Lower leg skin (tissue), 4 donors: Measurements from ENCODE around the gene MFAP3L. TPM values are rescaled to one million over a fixed set of nuclear protein-coding genes. Genes with fewer than 3 reads are reported as not detected.

ENCODE experiments used
- DNase-seq, 2 donors: peaks; one replicate each; pipeline ENCODE4 v3.0.0-alpha.2; 2019; ENCODE audit warnings: low spot score in 2 of 2
- H3K4me3 ChIP-seq: fragments of 200-600 bp; sonication (generic); 2 replicates; pipeline ENCODE4 v1.5.1; 2017; ENCODE audit warnings: mild to moderate bottlenecking, low read depth; ENCODE audit not compliant: poor library complexity, severe bottlenecking
- CTCF ChIP-seq, 3 donors: fragments of 450-650 bp; IDR thresholded peaks; one replicate each; pipeline ENCODE4 v1.5.1; 2016; ENCODE audit warnings: antibody characterized with exemption in 3 of 3, mild to moderate bottlenecking in 3 of 3, moderate library complexity in 2 of 3
- POLR2A ChIP-seq, 2 donors: fragments of 450-650 bp; IDR thresholded peaks; one replicate each; pipeline ENCODE4 v1.6.1; 2016 to 2017; ENCODE audit warnings: antibody characterized with exemption in 2 of 2, mild to moderate bottlenecking in 1 of 2, moderate library complexity in 1 of 2
- WGBS, 2 donors: methylation state at CpG; one replicate each; pipeline ENCODE4 v1.1.5; 2018; 5-methylcytosine and 5-hydroxymethylcytosine counted together
- intact Hi-C: fragments of 100-400 bp; cut with DNase I; formaldehyde crosslinking; loops from one replicate; pipeline ENCODE4 v1.15.0; 2023; ENCODE audit warnings: low total_unique reads
- total RNA-seq, 4 donors: library from RNA; depleted of rRNA; stranded (reverse); fragments of >200 nt; gene quantifications; one replicate each; pipeline ENCODE4 v1.1.0, GENCODE V29; 2016

The MFAP3L gene
- total RNA-seq, 4 donors from 2014 or later = 93.6 to 110 (median 97.9) TPM

- no peak for DNase-seq
- intact Hi-C loops = no loop called here
- no peak overlapping the region for H3K4me3 ChIP-seq
- 60 to 87% methylated on average over 4 of the region's 4 CpGs for WGBS, 2 donors
- TF ChIP-seq CTCF (IDR thresholded peaks at IDR 0.05) (no peak), POLR2A (IDR thresholded peaks at IDR 0.05) (no peak)
Observed at GRCh38 chr4:170015285-170015684, 10.9 kb downstream of the MFAP3L start.

- intact Hi-C loops = no loop called here
- no peak for DNase-seq
- no peak overlapping the region for H3K4me3 ChIP-seq
- TF ChIP-seq CTCF (IDR thresholded peaks at IDR 0.05) (no peak), POLR2A (IDR thresholded peaks at IDR 0.05) (no peak)
- WGBS, 2 donors = 61 to 76% methylated on average over 6 of the region's 6 CpGs
Observed at GRCh38 chr4:170014359-170015011, 11.7 kb downstream of the MFAP3L start.

- no peak overlapping the region for H3K4me3 ChIP-seq
- intact Hi-C loops = no loop called here
- TF ChIP-seq CTCF (IDR thresholded peaks at IDR 0.05) = no peak
- TF ChIP-seq POLR2A (IDR thresholded peaks at IDR 0.05) = no peak
- WGBS, 2 donors = 73 to 84% methylated on average over 2 of the region's 2 CpGs
- no peak for DNase-seq
Observed at GRCh38 chr4:170012629-170012958, 13.6 kb downstream of the MFAP3L start.

GRCh38 chr4:170011921-170012628, 14.1 kb downstream of the MFAP3L start:
- intact Hi-C loops = no loop called here
- DNase-seq = no peak
- no peak overlapping the region for H3K4me3 ChIP-seq
- WGBS, 2 donors = 39 to 51% methylated on average over 7 of the region's 7 CpGs
- TF ChIP-seq POLR2A (IDR thresholded peaks at IDR 0.05) (no peak), CTCF (IDR thresholded peaks at IDR 0.05) (no peak)

- intact Hi-C loops = no loop called here
Observed at GRCh38 chr4:170009291-170009690, 16.9 kb downstream of the MFAP3L start.

More at GRCh38 chr4:170009291-170009690, 16.9 kb downstream of the MFAP3L start:
- TF ChIP-seq CTCF (IDR thresholded peaks at IDR 0.05) (no peak), POLR2A (IDR thresholded peaks at IDR 0.05) (no peak)
- 60 to 76% methylated on average over 4 of the region's 4 CpGs for WGBS, 2 donors
- no peak overlapping the region for H3K4me3 ChIP-seq
- DNase-seq = no peak
